H1 (cell line): ENCODE measurements around the gene HSPA1B.

Source experiments
- CTCF ChIP-seq, 3 experiments: IDR thresholded peaks; 1 replicate in 2 of 3; 2 replicates in 1 of 3; pipeline versions ENCODE4 v1.5.1 to v1.6.1; 2011; ENCODE audit warnings: low read length in 3 of 3, mild to moderate bottlenecking in 3 of 3, inconsistent platforms in 2 of 3, low read depth in 1 of 3, moderate library complexity in 1 of 3; ENCODE audit not compliant: insufficient read depth in 1 of 3; ENCODE audit errors: control extremely low read depth in 1 of 3
- GABPA ChIP-seq: IDR thresholded peaks from 2 replicates; pipeline ENCODE4 v1.6.1; 2011; ENCODE audit warnings: mild to moderate bottlenecking, low read length, moderate library complexity, borderline replicate concordance; ENCODE audit not compliant: insufficient read depth
- MAX ChIP-seq: IDR thresholded peaks from 2 replicates; pipeline ENCODE4 v1.6.1; 2012; ENCODE audit warnings: inconsistent platforms
- POLR2AphosphoS5 ChIP-seq: IDR thresholded peaks from 2 replicates; pipeline ENCODE4 v1.6.1; 2011; ENCODE audit warnings: low read depth, low read length
- RFX5 ChIP-seq: IDR thresholded peaks from 2 replicates; pipeline ENCODE4 v1.6.1; 2011; ENCODE audit warnings: low read depth, low read length, improper control_type of control experiment, borderline replicate concordance
- SP1 ChIP-seq: IDR thresholded peaks from 2 replicates; pipeline ENCODE4 v1.6.1; 2011; ENCODE audit warnings: low read depth, low read length
- YY1 ChIP-seq: IDR thresholded peaks from 2 replicates; pipeline ENCODE4 v1.6.1; 2011; ENCODE audit warnings: low read depth, mild to moderate bottlenecking, low read length

- TF ChIP-seq CTCF (IDR thresholded peaks at IDR 0.05; ENCODE audit: control extremely low read depth in 1 of 3, insufficient read depth in 1 of 3, low read depth in 1 of 3, low read length in 3 of 3) (no peak), YY1 (no peak), GABPA (no peak), POLR2AphosphoS5 (no peak), SP1 (no peak), MAX (no peak), RFX5 (no peak)
Observed at GRCh38 chr6:31794866-31795615, 32.5 kb upstream of the HSPA1B start.
